K562 (cell line): Measurements from ENCODE around the gene CYLD.

ENCODE experiments used
- BCL6 ChIP-seq: fragments of 250-450 bp; sonication (Bioruptor Pico); IDR thresholded peaks from 2 replicates; pipeline ENCODE4 v1.4.0; 2020
- CTCF ChIP-seq, 3 experiments: IDR thresholded peaks in 2 of 3; conservative IDR thresholded peaks in 1 of 3; 2 replicates each; pipeline ENCODE4 v1.5.1; 2011 to 2012; ENCODE audit warnings: low read length in 3 of 3, mild to moderate bottlenecking in 3 of 3, control low read depth in 2 of 3, improper control_type of control experiment in 1 of 3, inconsistent platforms in 1 of 3, low read depth in 1 of 3, mixed read lengths in 1 of 3, moderate library complexity in 1 of 3; ENCODE audit not compliant: insufficient read depth in 2 of 3
- JUNB ChIP-seq: fragments of 450-650 bp; formaldehyde crosslinking; conservative IDR thresholded peaks from 2 replicates; pipeline ENCODE4 v1.4.0; 2020; ENCODE audit warnings: mild to moderate bottlenecking
- POLR2AphosphoS5 ChIP-seq: IDR thresholded peaks from 2 replicates; pipeline ENCODE4 v1.6.1; 2011; ENCODE audit warnings: mild to moderate bottlenecking, low read depth, low read length, moderate library complexity; ENCODE audit not compliant: control insufficient read depth, insufficient read depth
- SPI1 ChIP-seq: IDR thresholded peaks from 2 replicates; pipeline ENCODE4 v1.6.1; 2011; ENCODE audit warnings: low read depth, low read length, control low read depth, borderline replicate concordance

GRCh38 chr16:50761267-50761666 lies 19.4 kb downstream of the CYLD start:
- TF ChIP-seq JUNB (no peak), POLR2AphosphoS5 (no peak), BCL6 (CRISPR knock-in tag) (no peak), CTCF (IDR thresholded peaks at IDR 0.05 in 2 of 3, conservative IDR thresholded peaks at IDR 0.05 in 1 of 3; ENCODE audit: insufficient read depth in 2 of 3, low read depth in 1 of 3, low read length in 3 of 3) (no peak), SPI1 (no peak)
